ENCODE measurements around the gene DIRAS3.

DIRAS3 gene

GRCh38 chr1:68029444-68029843 lies 21.0 kb downstream of the DIRAS3 start:
- no peak for TF ChIP-seq CTCF (IDR thresholded peaks at IDR 0.05; ENCODE audit: borderline replicate concordance, insufficient read depth, low read depth, low read length)
- no peak overlapping the region for H3K4me3 ChIP-seq (ENCODE audit: low read depth, low read length)

GRCh38 chr1:68028566-68028965 lies 21.9 kb downstream of the DIRAS3 start:
- H3K4me3 ChIP-seq (ENCODE audit: low read depth, low read length) = no peak overlapping the region
- no peak for TF ChIP-seq CTCF (IDR thresholded peaks at IDR 0.05; ENCODE audit: borderline replicate concordance, insufficient read depth, low read depth, low read length)

GRCh38 chr1:68024635-68025338 lies 25.6 kb downstream of the DIRAS3 start:
- no peak for TF ChIP-seq CTCF (IDR thresholded peaks at IDR 0.05; ENCODE audit: borderline replicate concordance, insufficient read depth, low read depth, low read length)
- no peak overlapping the region for H3K4me3 ChIP-seq (ENCODE audit: low read depth, low read length)

- no peak for TF ChIP-seq CTCF (IDR thresholded peaks at IDR 0.05; ENCODE audit: borderline replicate concordance, insufficient read depth, low read depth, low read length)
- H3K4me3 ChIP-seq (ENCODE audit: low read depth, low read length) = no peak overlapping the region
These were observed 34.0 kb downstream of the DIRAS3 start for GRCh38 chr1:68016381-68016780.

GRCh38 chr1:68015971-68016370 lies 34.5 kb downstream of the DIRAS3 start:
- no peak for TF ChIP-seq CTCF (IDR thresholded peaks at IDR 0.05; ENCODE audit: borderline replicate concordance, insufficient read depth, low read depth, low read length)
- H3K4me3 ChIP-seq (ENCODE audit: low read depth, low read length) = no peak overlapping the region

- TF ChIP-seq CTCF (IDR thresholded peaks at IDR 0.05; ENCODE audit: borderline replicate concordance, insufficient read depth, low read depth, low read length) = no peak
- H3K4me3 ChIP-seq (ENCODE audit: low read depth, low read length) = no peak overlapping the region
These were observed 35.1 kb downstream of the DIRAS3 start for GRCh38 chr1:68015369-68015768.

- H3K4me3 ChIP-seq (ENCODE audit: low read depth, low read length) = no peak overlapping the region
- TF ChIP-seq CTCF (IDR thresholded peaks at IDR 0.05; ENCODE audit: borderline replicate concordance, insufficient read depth, low read depth, low read length) = no peak
These were observed 37.1 kb downstream of the DIRAS3 start for GRCh38 chr1:68013351-68013750.

All from GM12875 (cell line).